Upper lobe of left lung (tissue), 6 donors: ENCODE results near the gene PDAP1. TPM values are rescaled to one million over a fixed set of nuclear protein-coding genes. Genes with fewer than 3 reads are reported as not detected.
"Not testable (repeated sequence)": the region's sequence is repeated elsewhere in the genome, so short reads cannot be mapped to it uniquely, and the experiment has no call there.

Experiments
- ATAC-seq, 2 donors: fragments of 200-7000 bp; cut with Tn5 transposase; one replicate each; pipeline ENCODE4 v1.9.1; 2022; ENCODE audit warnings: mild to moderate bottlenecking in 2 of 2, moderate library complexity in 2 of 2; ENCODE audit not compliant: low FRiP score in 2 of 2
- DNase-seq, 2 donors: peaks; one replicate each; pipeline ENCODE4 v3.0.0-alpha.2; 2019 to 2020
- H3K27ac ChIP-seq, 4 donors: fragments of 200-600 bp; sonication (generic); one replicate each; pipeline ENCODE4 v1.5.1; 2016 to 2019
- H3K27me3 ChIP-seq, 4 donors: fragments of 200-600 bp; sonication (generic); one replicate each; pipeline ENCODE4 v1.5.1; 2017 to 2019
- H3K36me3 ChIP-seq, 4 donors: fragments of 200-600 bp; sonication (generic); one replicate each; pipeline ENCODE4 v1.5.1; 2016 to 2019
- H3K4me1 ChIP-seq, 4 donors: fragments of 200-600 bp; sonication (generic); one replicate each; pipeline ENCODE4 v1.5.1; 2018 to 2019
- H3K4me3 ChIP-seq, 4 donors: fragments of 200-600 bp; sonication (generic); one replicate each; pipeline ENCODE4 v1.5.1; 2017 to 2019; ENCODE audit warnings: mild to moderate bottlenecking in 2 of 4, moderate library complexity in 1 of 4
- H3K9me3 ChIP-seq, 4 donors: fragments of 200-600 bp; sonication (generic); one replicate each; pipeline ENCODE4 v1.5.1; 2018 to 2019
- CTCF ChIP-seq, 6 experiments: fragments of 450-650 bp in 4 of 6; fragments of 200-600 bp in 2 of 6; sonication (generic) in 2 of 6; IDR thresholded peaks; one replicate each; pipeline ENCODE4 v1.5.1; 2016 to 2019; ENCODE audit warnings: antibody characterized with exemption in 6 of 6
- EP300 ChIP-seq, 4 donors: sonication (generic); formaldehyde crosslinking; IDR thresholded peaks; one replicate each; pipeline ENCODE4 v1.5.1; 2017; ENCODE audit warnings: antibody characterized with exemption in 4 of 4, control low read depth in 2 of 4
- POLR2A ChIP-seq, 4 donors: fragments of 450-650 bp; IDR thresholded peaks; one replicate each; pipeline ENCODE4 v1.5.1; 2016 to 2017; ENCODE audit warnings: antibody characterized with exemption in 4 of 4, mild to moderate bottlenecking in 2 of 4
- POLR2AphosphoS5 ChIP-seq, 2 donors: sonication (generic); formaldehyde crosslinking; IDR thresholded peaks; one replicate each; pipeline ENCODE4 v1.5.1; 2017; ENCODE audit warnings: antibody characterized with exemption in 2 of 2
- WGBS, 2 donors: methylation state at CpG; one replicate each; pipeline ENCODE4 v1.1.5; 2017 to 2018; 5-methylcytosine and 5-hydroxymethylcytosine counted together
- total RNA-seq, 6 donors: library from RNA; depleted of rRNA in 4 of 6; stranded (reverse); fragments of >200 nt in 4 of 6; gene quantifications; one replicate each; pipeline versions ENCODE4 v1.1.0 to v1.2.1, GENCODE V29; 2016 to 2021
- donor health status: DM: no; HTN: no; CAD: no; lungs with moderate emphysema.
- donor health status: DM: no; HTN: yes; CAD: no; lungs with severe emphysema.

PDAP1 gene
- total RNA-seq, 6 donors from 2014 or later, result 31.4 to 76.0 (median 67.4) TPM

DNA sequence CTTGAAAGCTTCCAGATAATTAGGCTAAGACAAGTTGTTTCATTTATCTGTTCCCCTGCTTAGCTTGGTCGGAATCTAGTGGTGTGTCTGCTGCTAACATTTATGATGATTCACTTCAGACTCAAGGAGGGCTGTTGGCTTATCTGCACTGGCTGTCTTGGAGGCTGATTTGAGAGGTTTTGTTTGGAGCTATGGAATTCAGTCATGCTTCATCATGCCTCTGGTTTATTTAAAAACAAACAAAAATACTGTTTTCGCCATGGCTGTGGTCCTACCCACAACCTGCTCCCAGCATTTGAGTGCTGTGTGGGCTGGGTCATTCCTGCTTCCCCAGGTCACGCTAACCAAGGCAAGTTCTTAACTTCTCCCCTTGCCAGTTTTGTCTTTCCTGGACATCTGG is 45.6 kb downstream of the PDAP1 start:
- no peaks in the 10 kb centered on the region for H3K9me3 ChIP-seq
- WGBS, 2 donors, result 81 to 83% methylated on average over 3 of the region's 3 CpGs
- no peaks in the 10 kb centered on the region for H3K27me3 ChIP-seq
- ATAC-seq (no peak), DNase-seq (no peak)
- no peak overlapping the region for H3K4me3 ChIP-seq
- H3K27ac ChIP-seq, result no peak overlapping the region
- no peak for TF ChIP-seq POLR2AphosphoS5 (IDR thresholded peaks at IDR 0.05)
- TF ChIP-seq POLR2A (IDR thresholded peaks at IDR 0.05), result no peak
- no peak for TF ChIP-seq EP300 (IDR thresholded peaks at IDR 0.05)
- no peak for TF ChIP-seq CTCF (IDR thresholded peaks at IDR 0.05)
- H3K36me3 ChIP-seq, result peaks cover 31 to 98% (median 82%) of the 10 kb centered on the region in 4 donors
- H3K4me1 ChIP-seq, result peaks cover 0 to 4% (median 0%) of the 10 kb centered on the region in 4 donors

GRCh38 chr7:99359465-99360154 is 48.8 kb downstream of the PDAP1 start:
- WGBS, 2 donors, result 89 to 91% methylated on average over 22 of the region's 22 CpGs
- H3K9me3 ChIP-seq, result no peaks in the 10 kb centered on the region
- DNase-seq, result no peak
- peaks cover 33 to 100% (median 87%) of the 10 kb centered on the region in 4 donors for H3K36me3 ChIP-seq
- no peak overlapping the region for H3K27ac ChIP-seq
- no peak for TF ChIP-seq EP300 (IDR thresholded peaks at IDR 0.05)
- no peak for TF ChIP-seq POLR2AphosphoS5 (IDR thresholded peaks at IDR 0.05)
- no peak for TF ChIP-seq CTCF (IDR thresholded peaks at IDR 0.05)
- TF ChIP-seq POLR2A (IDR thresholded peaks at IDR 0.05), result no peak
- H3K4me1 ChIP-seq, result no peaks in the 10 kb centered on the region
- ATAC-seq, result no peak
- H3K4me3 ChIP-seq, result no peak overlapping the region
- H3K27me3 ChIP-seq, result no peaks in the 10 kb centered on the region

DNA sequence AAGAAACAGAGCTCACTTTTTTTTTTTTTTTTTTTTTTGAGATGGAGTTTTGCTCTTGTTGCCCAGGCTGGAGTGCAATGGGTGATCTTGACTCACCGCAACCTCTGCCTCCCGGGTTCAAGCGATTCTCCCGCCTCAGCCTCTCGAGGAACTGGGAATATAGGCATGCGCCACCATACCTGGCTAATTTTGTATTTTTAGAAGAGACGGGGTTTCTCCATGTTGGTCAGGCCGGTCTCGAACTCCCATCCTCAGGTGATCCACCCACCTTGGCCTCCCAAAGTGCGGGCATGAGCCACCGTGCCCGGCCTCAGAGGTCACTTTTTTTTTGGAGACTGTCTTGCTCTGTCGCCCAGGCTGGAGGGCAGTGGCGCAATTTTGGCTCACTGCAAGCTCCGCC is 49.9 kb downstream of the PDAP1 start:
- peaks cover 34 to 100% (median 87%) of the 10 kb centered on the region in 4 donors for H3K36me3 ChIP-seq
- not testable (repeated sequence) for H3K27me3 ChIP-seq, ATAC-seq, DNase-seq, H3K4me1 ChIP-seq, H3K4me3 ChIP-seq, H3K9me3 ChIP-seq, H3K27ac ChIP-seq
- WGBS, 2 donors, result 97% methylated on average over 12 to 15 of the region's 15 CpGs

- TF ChIP-seq POLR2AphosphoS5 (IDR thresholded peaks at IDR 0.05), result no peak
- no peak for TF ChIP-seq CTCF (IDR thresholded peaks at IDR 0.05)
- no peak for TF ChIP-seq POLR2A (IDR thresholded peaks at IDR 0.05)
- TF ChIP-seq EP300 (IDR thresholded peaks at IDR 0.05), result no peak
- H3K27ac ChIP-seq, result no peak overlapping the region
- no peaks in the 10 kb centered on the region for H3K9me3 ChIP-seq
- 94 to 95% methylated on average over 11 to 16 of the region's 16 CpGs for WGBS, 2 donors
- no peaks in the 10 kb centered on the region for H3K27me3 ChIP-seq
- ATAC-seq (no peak), DNase-seq (no peak)
- H3K4me3 ChIP-seq, result no peak overlapping the region
- no peaks in the 10 kb centered on the region for H3K4me1 ChIP-seq
- H3K36me3 ChIP-seq, result peaks cover 28 to 100% (median 86%) of the 10 kb centered on the region in 4 donors
These were observed 50.5 kb downstream of the PDAP1 start for GRCh38 chr7:99357701-99358490.

DNA sequence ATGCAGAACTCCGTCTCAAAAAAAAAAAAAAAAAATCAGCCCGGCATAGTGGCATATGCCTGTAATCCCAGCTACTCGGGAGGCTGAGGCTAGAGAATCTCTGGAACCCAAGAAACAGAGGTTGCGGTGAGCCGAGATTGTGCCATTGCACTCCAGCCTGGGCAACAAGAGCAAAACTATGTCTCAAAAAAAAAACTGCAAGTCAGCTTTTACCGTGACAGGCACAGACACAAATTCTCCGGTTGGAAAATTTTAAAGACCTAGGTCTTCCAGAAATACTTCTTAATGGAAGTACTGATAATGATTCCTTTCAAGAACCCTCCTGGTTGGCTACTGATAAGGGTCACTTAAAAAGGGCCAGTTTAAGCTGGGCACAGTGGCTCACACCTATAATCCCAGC is 53.3 kb downstream of the PDAP1 start:
- WGBS, 2 donors, result 92 to 94% methylated on average over 7 of the region's 7 CpGs
- ATAC-seq (no peak), DNase-seq (no peak)
- Histone ChIP-seq H3K4me3 (no peak overlapping the region), H3K27me3 (no peaks in the 10 kb centered on the region), H3K36me3 (peaks cover 42 to 100% (median 88%) of the 10 kb centered on the region in 4 donors), H3K9me3 (no peaks in the 10 kb centered on the region), H3K27ac (no peak overlapping the region), H3K4me1 (no peaks in the 10 kb centered on the region)
- TF ChIP-seq POLR2AphosphoS5 (IDR thresholded peaks at IDR 0.05) (no peak), EP300 (IDR thresholded peaks at IDR 0.05) (no peak), POLR2A (IDR thresholded peaks at IDR 0.05) (no peak), CTCF (IDR thresholded peaks at IDR 0.05) (no peak)
